HEK293 (cell line): Measurements from ENCODE around the gene RNF166.

Experiments
- CTCF ChIA-PET: fragments of 350-600 bp; formaldehyde crosslinking; extraction: SDS; loops from one replicate; lab custom pipeline; 2021; ENCODE audit warnings: antibody characterized with exemption; lab: Yijun Ruan, JAX
- POLR2A ChIA-PET: fragments of 300-600 bp; formaldehyde crosslinking; extraction: SDS; loops from one replicate; lab custom pipeline; 2020; ENCODE audit warnings: antibody characterized with exemption, inconsistent platforms; lab: Yijun Ruan, JAX
- H3K27ac ChIP-seq: fragments of 200-500 bp; sonication (Bioruptor generic); 2 replicates; pipeline ENCODE4 v1.5.1; 2014; ENCODE audit warnings: low read depth, low read length, control low read depth, inconsistent platforms; ENCODE audit errors: extremely low read depth
- H3K36me3 ChIP-seq, 2 experiments: fragments of 200-500 bp in 1 of 2; sonication (Bioruptor generic) in 1 of 2; 1 replicate in 1 of 2; 2 replicates in 1 of 2; pipeline ENCODE4 v1.5.1; 2014 to 2017; ENCODE audit warnings: inconsistent platforms in 2 of 2, low read length in 2 of 2; ENCODE audit not compliant: control insufficient read depth in 2 of 2, insufficient read depth in 1 of 2
- H3K4me1 ChIP-seq: fragments of 200-500 bp; sonication (Bioruptor generic); 2 replicates; pipeline ENCODE4 v1.5.1; 2014; ENCODE audit warnings: mild to moderate bottlenecking, low read length, inconsistent platforms; ENCODE audit not compliant: control insufficient read depth, insufficient read depth
- H3K4me3 ChIP-seq: 2 replicates; pipeline ENCODE4 v1.5.1; 2011; ENCODE audit warnings: low read depth, mild to moderate bottlenecking, control low read depth, low read length, moderate library complexity
- H3K9me3 ChIP-seq: fragments of 200-500 bp; sonication (Bioruptor generic); 2 replicates; pipeline ENCODE4 v1.5.1; 2014; ENCODE audit warnings: low read depth, low read length, inconsistent platforms; ENCODE audit not compliant: control insufficient read depth, insufficient read depth
- GLI4 ChIP-seq: fragments of 450-650 bp; formaldehyde crosslinking; IDR thresholded peaks from 2 replicates; pipeline ENCODE4 v1.5.1; 2016; ENCODE audit warnings: missing biosample characterization, missing genetic modification characterization
- KLF9 ChIP-seq: fragments of 450-650 bp; formaldehyde crosslinking; IDR thresholded peaks from 2 replicates; pipeline ENCODE4 v1.5.1; 2016; ENCODE audit warnings: missing biosample characterization, missing genetic modification characterization, low read depth
- OVOL3 ChIP-seq: fragments of 450-650 bp; formaldehyde crosslinking; IDR thresholded peaks from 2 replicates; pipeline ENCODE4 v1.5.1; 2016; ENCODE audit warnings: missing biosample characterization, missing genetic modification characterization
- SETDB1 ChIP-seq: IDR thresholded peaks from one replicate; pipeline ENCODE4 v1.6.1; 2017; ENCODE audit warnings: mild to moderate bottlenecking, low read length, moderate library complexity, mixed read lengths; ENCODE audit not compliant: insufficient read length
- ZBTB8A ChIP-seq: fragments of 450-650 bp; formaldehyde crosslinking; IDR thresholded peaks from 2 replicates; pipeline ENCODE4 v1.5.1; 2016; ENCODE audit warnings: missing biosample characterization, missing genetic modification characterization
- ZFP3 ChIP-seq: fragments of 450-650 bp; formaldehyde crosslinking; IDR thresholded peaks from 2 replicates; pipeline ENCODE4 v1.5.1; 2016; ENCODE audit warnings: low read depth, missing biosample characterization, missing genetic modification characterization
- ZFP37 ChIP-seq: fragments of 450-650 bp; formaldehyde crosslinking; IDR thresholded peaks from 2 replicates; pipeline ENCODE4 v1.5.1; 2016; ENCODE audit warnings: missing biosample characterization, missing genetic modification characterization
- ZNF121 ChIP-seq: fragments of 450-650 bp; formaldehyde crosslinking; IDR thresholded peaks from 2 replicates; pipeline ENCODE4 v1.5.1; 2016; ENCODE audit warnings: missing biosample characterization, missing genetic modification characterization
- ZNF140 ChIP-seq: fragments of 450-650 bp; formaldehyde crosslinking; IDR thresholded peaks from 2 replicates; pipeline ENCODE4 v1.5.1; 2016; ENCODE audit warnings: missing biosample characterization, missing genetic modification characterization
- ZNF155 ChIP-seq: fragments of 450-650 bp; formaldehyde crosslinking; IDR thresholded peaks from 2 replicates; pipeline ENCODE4 v1.5.1; 2016; ENCODE audit warnings: missing biosample characterization, missing genetic modification characterization
- ZNF211 ChIP-seq: fragments of 450-650 bp; formaldehyde crosslinking; IDR thresholded peaks from 2 replicates; pipeline ENCODE4 v1.5.1; 2016; ENCODE audit warnings: low read depth, missing biosample characterization, missing genetic modification characterization
- ZNF239 ChIP-seq: fragments of 450-650 bp; formaldehyde crosslinking; IDR thresholded peaks from 2 replicates; pipeline ENCODE4 v1.5.1; 2016; ENCODE audit warnings: missing biosample characterization, missing genetic modification characterization
- ZNF266 ChIP-seq: fragments of 450-650 bp; formaldehyde crosslinking; IDR thresholded peaks from 2 replicates; pipeline ENCODE4 v1.5.1; 2016; ENCODE audit warnings: missing biosample characterization, missing genetic modification characterization, low read depth
- ZNF404 ChIP-seq: fragments of 450-650 bp; formaldehyde crosslinking; IDR thresholded peaks from 2 replicates; pipeline ENCODE4 v1.5.1; 2017; ENCODE audit warnings: missing biosample characterization, missing genetic modification characterization
- ZNF416 ChIP-seq: fragments of 450-650 bp; formaldehyde crosslinking; IDR thresholded peaks from 2 replicates; pipeline ENCODE4 v1.5.1; 2016; ENCODE audit warnings: missing biosample characterization, missing genetic modification characterization
- ZNF510 ChIP-seq: fragments of 450-650 bp; formaldehyde crosslinking; IDR thresholded peaks from 2 replicates; pipeline ENCODE4 v1.5.1; 2018; ENCODE audit warnings: mild to moderate bottlenecking, missing genetic modification characterization, missing biosample characterization; ENCODE audit not compliant: insufficient replicate concordance
- ZNF548 ChIP-seq: fragments of 450-650 bp; formaldehyde crosslinking; IDR thresholded peaks from 2 replicates; pipeline ENCODE4 v1.5.1; 2016; ENCODE audit warnings: missing biosample characterization, missing genetic modification characterization
- ZNF664 ChIP-seq: fragments of 450-650 bp; formaldehyde crosslinking; IDR thresholded peaks from 2 replicates; pipeline ENCODE4 v1.5.1; 2016; ENCODE audit warnings: missing biosample characterization, missing genetic modification characterization
- TF ChIP-seq, protein P1 (sequence below): fragments of 450-650 bp; formaldehyde crosslinking; IDR thresholded peaks from 2 replicates; pipeline ENCODE4 v1.5.1; 2016; ENCODE audit warnings: missing biosample characterization, missing genetic modification characterization
- TF ChIP-seq, protein P2 (sequence below): fragments of 450-650 bp; formaldehyde crosslinking; IDR thresholded peaks from 2 replicates; pipeline ENCODE4 v1.5.1; 2017; ENCODE audit warnings: missing biosample characterization, missing genetic modification characterization
- TF ChIP-seq, protein P3 (sequence below): sonication (generic); formaldehyde crosslinking; IDR thresholded peaks from 2 replicates; pipeline ENCODE4 v1.8.1; 2022; ENCODE audit warnings: mild to moderate bottlenecking, moderate library complexity, missing genetic modification reagents
- TF ChIP-seq, protein P4 (sequence below): fragments of 450-650 bp; formaldehyde crosslinking; IDR thresholded peaks from 2 replicates; pipeline ENCODE4 v1.5.1; 2016; ENCODE audit warnings: missing biosample characterization, missing genetic modification characterization
- TF ChIP-seq, protein P5 (sequence below): fragments of 450-650 bp; formaldehyde crosslinking; IDR thresholded peaks from 2 replicates; pipeline ENCODE4 v1.5.1; 2016; ENCODE audit warnings: missing biosample characterization, missing genetic modification characterization

The RNF166 gene

DNA sequence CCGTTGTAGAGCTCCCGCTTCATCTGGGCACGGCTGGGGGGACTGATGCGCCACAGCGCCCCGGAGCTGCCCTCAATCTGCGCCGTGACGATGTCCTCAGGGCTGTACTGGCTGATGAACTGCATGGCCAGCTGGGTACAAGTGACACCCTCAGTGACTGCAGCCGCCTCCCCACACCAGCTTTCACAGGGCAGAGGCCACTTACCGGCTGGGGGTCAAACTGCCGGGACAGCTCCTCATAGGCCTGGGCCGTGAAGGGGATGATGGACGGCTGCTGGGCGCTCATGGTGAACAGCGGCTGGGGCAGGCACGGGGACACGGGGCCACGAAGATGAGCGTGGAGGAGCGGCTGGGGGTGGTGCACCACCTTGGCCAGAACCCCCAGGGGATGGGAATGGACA, 10.4 kb upstream of the RNF166 start:
- no peaks in the 10 kb centered on the region for H3K4me1 ChIP-seq
- POLR2A ChIA-PET = interaction anchor here (0.6 to 1.5 kb wide), 2 partner anchors 17 to 29 kb away, joined by 3 read pairs; no protein-coding TSS in a partner anchor
- TF ChIP-seq ZNF239 (tag by site-specific recombination) = no peak
- TF ChIP-seq, all 188 proteins: peak for 0
- H3K27ac ChIP-seq = no peak overlapping the region
- H3K36me3 ChIP-seq = peaks cover 0 to 84% of the 10 kb centered on the region in 2 experiments; a peak in 1 of 3 replicates
- CTCF ChIA-PET = interaction anchor here (0.5 to 2.8 kb wide), 2 partner anchors 20 to 75 kb away, joined by 3 to 22 read pairs; no protein-coding TSS in a partner anchor
- H3K9me3 ChIP-seq = no peaks in the 10 kb centered on the region
- H3K4me3 ChIP-seq = no peak overlapping the region

DNA sequence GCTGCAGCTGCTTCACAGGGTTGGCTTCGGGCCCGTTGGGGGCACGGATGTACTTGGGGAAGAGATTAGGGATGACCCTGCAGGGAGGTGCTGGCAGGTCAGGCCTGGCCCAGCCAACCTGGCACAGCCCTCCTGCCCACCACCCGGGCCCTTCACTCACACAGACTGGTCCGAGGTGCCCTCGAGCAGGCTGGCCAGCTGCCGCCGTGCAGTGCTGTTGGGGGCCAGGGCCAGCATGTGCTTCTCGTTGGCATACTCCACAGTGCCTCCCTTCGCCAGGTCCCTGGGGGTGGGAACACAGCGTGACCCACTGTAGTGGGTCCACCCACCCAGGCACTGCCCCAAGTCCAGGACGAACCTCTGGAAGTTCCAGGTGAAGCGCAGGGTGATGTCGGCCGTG, 10.0 kb upstream of the RNF166 start:
- ChIA-PET CTCF (interaction anchor here (0.5 to 2.8 kb wide), 2 partner anchors 21 to 75 kb away, joined by 3 to 22 read pairs; no protein-coding TSS in a partner anchor), POLR2A (interaction anchor here (0.6 to 1.5 kb wide), 2 partner anchors 17 to 28 kb away, joined by 3 read pairs; no protein-coding TSS in a partner anchor)
- no peaks in the 10 kb centered on the region for H3K4me1 ChIP-seq
- no peak overlapping the region for H3K4me3 ChIP-seq
- no peak overlapping the region for H3K27ac ChIP-seq
- TF ChIP-seq OVOL3 = no peak
- TF ChIP-seq, protein P1, sequence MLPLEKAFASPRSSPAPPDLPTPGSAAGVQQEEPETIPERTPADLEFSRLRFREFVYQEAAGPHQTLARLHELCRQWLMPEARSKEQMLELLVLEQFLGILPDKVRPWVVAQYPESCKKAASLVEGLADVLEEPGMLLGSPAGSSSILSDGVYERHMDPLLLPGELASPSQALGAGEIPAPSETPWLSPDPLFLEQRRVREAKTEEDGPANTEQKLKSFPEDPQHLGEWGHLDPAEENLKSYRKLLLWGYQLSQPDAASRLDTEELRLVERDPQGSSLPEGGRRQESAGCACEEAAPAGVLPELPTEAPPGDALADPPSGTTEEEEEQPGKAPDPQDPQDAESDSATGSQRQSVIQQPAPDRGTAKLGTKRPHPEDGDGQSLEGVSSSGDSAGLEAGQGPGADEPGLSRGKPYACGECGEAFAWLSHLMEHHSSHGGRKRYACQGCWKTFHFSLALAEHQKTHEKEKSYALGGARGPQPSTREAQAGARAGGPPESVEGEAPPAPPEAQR = no peak
- TF ChIP-seq, protein P2, sequence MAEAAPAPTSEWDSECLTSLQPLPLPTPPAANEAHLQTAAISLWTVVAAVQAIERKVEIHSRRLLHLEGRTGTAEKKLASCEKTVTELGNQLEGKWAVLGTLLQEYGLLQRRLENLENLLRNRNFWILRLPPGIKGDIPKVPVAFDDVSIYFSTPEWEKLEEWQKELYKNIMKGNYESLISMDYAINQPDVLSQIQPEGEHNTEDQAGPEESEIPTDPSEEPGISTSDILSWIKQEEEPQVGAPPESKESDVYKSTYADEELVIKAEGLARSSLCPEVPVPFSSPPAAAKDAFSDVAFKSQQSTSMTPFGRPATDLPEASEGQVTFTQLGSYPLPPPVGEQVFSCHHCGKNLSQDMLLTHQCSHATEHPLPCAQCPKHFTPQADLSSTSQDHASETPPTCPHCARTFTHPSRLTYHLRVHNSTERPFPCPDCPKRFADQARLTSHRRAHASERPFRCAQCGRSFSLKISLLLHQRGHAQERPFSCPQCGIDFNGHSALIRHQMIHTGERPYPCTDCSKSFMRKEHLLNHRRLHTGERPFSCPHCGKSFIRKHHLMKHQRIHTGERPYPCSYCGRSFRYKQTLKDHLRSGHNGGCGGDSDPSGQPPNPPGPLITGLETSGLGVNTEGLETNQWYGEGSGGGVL (tag by site-specific recombination) = no peak
- TF ChIP-seq ZFP37 = no peak
- no peak for TF ChIP-seq ZNF548
- no peak for TF ChIP-seq ZNF121 (tag by site-specific recombination)
- TF ChIP-seq GLI4 (tag by site-specific recombination) = no peak
- no peak for TF ChIP-seq SETDB1
- TF ChIP-seq ZNF416 (tag by site-specific recombination) = no peak
- no peak for TF ChIP-seq ZNF140 (tag by site-specific recombination)
- TF ChIP-seq ZNF211 (tag by site-specific recombination) = no peak
- no peak for TF ChIP-seq ZNF664 (tag by site-specific recombination)
- H3K36me3 ChIP-seq = peaks cover 0 to 83% of the 10 kb centered on the region in 2 experiments; a peak in 1 of 3 replicates
- no peaks in the 10 kb centered on the region for H3K9me3 ChIP-seq

DNA sequence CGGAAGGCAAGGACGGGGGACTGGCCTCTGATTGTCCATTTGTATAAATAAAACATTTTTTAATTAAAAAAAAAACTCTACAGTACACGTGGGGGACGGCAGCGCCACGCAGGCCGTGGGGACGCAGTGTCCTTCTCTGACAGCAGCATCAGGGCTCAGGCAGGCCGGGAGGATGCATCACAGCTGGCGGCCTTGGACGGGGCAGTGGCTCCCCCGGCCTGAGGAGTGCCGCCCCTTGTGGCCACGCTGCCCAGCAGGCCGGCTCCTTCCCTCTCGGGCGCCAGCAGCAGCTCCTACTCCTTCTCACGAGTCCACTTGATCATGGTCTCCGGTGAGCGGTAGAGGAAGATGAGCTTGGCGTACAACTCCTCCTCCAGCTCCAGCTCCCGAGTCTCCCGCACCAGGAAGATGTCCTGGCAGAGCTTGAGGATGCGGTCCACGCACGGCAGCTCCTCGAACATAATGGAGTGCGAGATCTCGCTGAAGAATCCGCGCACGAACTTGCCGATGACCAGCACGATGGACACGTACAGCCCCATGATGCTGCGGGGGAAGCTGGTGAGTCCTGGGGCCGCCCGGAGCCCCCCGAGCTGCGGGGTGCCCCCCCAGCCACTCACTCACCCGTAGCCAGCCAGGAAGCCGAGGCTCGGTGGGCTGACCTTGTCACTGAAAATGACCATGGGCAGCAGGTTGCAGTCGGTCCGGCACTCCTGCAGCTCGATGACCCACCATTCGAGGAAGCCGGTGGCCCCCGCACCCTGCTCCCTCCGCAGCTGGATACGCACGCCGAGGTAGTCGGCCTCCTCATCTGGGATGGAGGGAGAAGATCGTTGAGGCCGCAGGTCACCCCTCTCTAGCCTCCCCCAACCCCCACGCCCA, 9.3 kb upstream of the RNF166 start:
- ChIA-PET CTCF (no interaction called here), POLR2A (interaction anchor here (0.6 to 1.5 kb wide), 3 partner anchors 18 to 55 kb away, joined by 3 read pairs; no protein-coding TSS in a partner anchor)
- Histone ChIP-seq H3K4me3 (no peak overlapping the region), H3K27ac (no peak overlapping the region), H3K36me3 (peaks cover 0 to 76% of the 10 kb centered on the region in 2 experiments; a peak in 1 of 3 replicates), H3K9me3 (no peaks in the 10 kb centered on the region), H3K4me1 (no peaks in the 10 kb centered on the region)
- TF ChIP-seq, protein P3, sequence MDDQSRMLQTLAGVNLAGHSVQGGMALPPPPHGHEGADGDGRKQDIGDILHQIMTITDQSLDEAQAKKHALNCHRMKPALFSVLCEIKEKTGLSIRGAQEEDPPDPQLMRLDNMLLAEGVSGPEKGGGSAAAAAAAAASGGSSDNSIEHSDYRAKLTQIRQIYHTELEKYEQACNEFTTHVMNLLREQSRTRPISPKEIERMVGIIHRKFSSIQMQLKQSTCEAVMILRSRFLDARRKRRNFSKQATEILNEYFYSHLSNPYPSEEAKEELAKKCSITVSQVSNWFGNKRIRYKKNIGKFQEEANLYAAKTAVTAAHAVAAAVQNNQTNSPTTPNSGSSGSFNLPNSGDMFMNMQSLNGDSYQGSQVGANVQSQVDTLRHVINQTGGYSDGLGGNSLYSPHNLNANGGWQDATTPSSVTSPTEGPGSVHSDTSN (CRISPR knock-in tag) = no peak
- TF ChIP-seq ZNF510 (tag by site-specific recombination) (no peak), KLF9 (tag by site-specific recombination) (no peak), ZNF266 (tag by site-specific recombination) (no peak), ZNF404 (tag by site-specific recombination) (no peak), ZNF155 (tag by site-specific recombination) (no peak), ZBTB8A (tag by site-specific recombination) (no peak), ZFP3 (tag by site-specific recombination) (no peak)
- TF ChIP-seq, protein P4, sequence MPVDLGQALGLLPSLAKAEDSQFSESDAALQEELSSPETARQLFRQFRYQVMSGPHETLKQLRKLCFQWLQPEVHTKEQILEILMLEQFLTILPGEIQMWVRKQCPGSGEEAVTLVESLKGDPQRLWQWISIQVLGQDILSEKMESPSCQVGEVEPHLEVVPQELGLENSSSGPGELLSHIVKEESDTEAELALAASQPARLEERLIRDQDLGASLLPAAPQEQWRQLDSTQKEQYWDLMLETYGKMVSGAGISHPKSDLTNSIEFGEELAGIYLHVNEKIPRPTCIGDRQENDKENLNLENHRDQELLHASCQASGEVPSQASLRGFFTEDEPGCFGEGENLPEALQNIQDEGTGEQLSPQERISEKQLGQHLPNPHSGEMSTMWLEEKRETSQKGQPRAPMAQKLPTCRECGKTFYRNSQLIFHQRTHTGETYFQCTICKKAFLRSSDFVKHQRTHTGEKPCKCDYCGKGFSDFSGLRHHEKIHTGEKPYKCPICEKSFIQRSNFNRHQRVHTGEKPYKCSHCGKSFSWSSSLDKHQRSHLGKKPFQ (tag by site-specific recombination) = no peak
- TF ChIP-seq, protein P5, sequence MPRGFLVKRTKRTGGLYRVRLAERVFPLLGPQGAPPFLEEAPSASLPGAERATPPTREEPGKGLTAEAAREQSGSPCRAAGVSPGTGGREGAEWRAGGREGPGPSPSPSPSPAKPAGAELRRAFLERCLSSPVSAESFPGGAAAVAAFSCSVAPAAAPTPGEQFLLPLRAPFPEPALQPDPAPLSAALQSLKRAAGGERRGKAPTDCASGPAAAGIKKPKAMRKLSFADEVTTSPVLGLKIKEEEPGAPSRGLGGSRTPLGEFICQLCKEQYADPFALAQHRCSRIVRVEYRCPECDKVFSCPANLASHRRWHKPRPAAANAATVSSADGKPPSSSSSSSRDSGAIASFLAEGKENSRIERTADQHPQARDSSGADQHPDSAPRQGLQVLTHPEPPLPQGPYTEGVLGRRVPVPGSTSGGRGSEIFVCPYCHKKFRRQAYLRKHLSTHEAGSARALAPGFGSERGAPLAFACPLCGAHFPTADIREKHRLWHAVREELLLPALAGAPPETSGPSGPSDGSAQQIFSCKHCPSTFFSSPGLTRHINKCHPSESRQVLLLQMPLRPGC (tag by site-specific recombination) = no peak
